HFFc6 (cell line): Measurements from ENCODE around the gene MEGF10. TPM values are rescaled to one million over a fixed set of nuclear protein-coding genes. Genes with fewer than 3 reads are reported as not detected.

Source experiments
- DNase-seq: peaks from one replicate; pipeline ENCODE4 v3.0.0-alpha.2; 2018
- H3K27ac Mint-ChIP-seq: 2 replicates; pipeline ENCODE4 v1.8.0; 2020; ENCODE audit warnings: mild to moderate bottlenecking, mixed read lengths
- H3K27me3 Mint-ChIP-seq: 2 replicates; pipeline ENCODE4 v1.8.0; 2021; ENCODE audit warnings: mild to moderate bottlenecking, moderate library complexity, mixed read lengths; ENCODE audit not compliant: insufficient read depth
- H3K36me3 Mint-ChIP-seq: 2 replicates; pipeline ENCODE4 v1.8.0; 2021; ENCODE audit warnings: low read depth, mixed read lengths
- H3K4me1 Mint-ChIP-seq: 2 replicates; pipeline ENCODE4 v1.8.0; 2020; ENCODE audit warnings: low read depth, mixed read lengths
- H3K4me3 Mint-ChIP-seq: 2 replicates; pipeline ENCODE4 v1.8.0; 2020; ENCODE audit warnings: mild to moderate bottlenecking, moderate library complexity, mixed read lengths
- H3K9me3 Mint-ChIP-seq: 2 replicates; pipeline ENCODE4 v1.8.0; 2020; ENCODE audit warnings: mild to moderate bottlenecking, mixed read lengths
- CTCF ChIP-seq: fragments of 200-600 bp; sonication (generic); IDR thresholded peaks from 2 replicates; pipeline ENCODE4 v1.5.0; 2021; ENCODE audit warnings: antibody characterized with exemption, mild to moderate bottlenecking
- total RNA-seq, 6 experiments: library from RNA; stranded (reverse); fragmentation: NEBNext Ultra II Directional; extraction: Animal tissue kit (Norgen Biotek cat#: 25700); gene quantifications; 2 replicates in 1 of 6; 3 replicates in 5 of 6; pipeline ENCODE4 v1.2.3, GENCODE V29; 2021

The MEGF10 gene
- total RNA-seq, 6 experiments from 2014 or later = not detected

DNA sequence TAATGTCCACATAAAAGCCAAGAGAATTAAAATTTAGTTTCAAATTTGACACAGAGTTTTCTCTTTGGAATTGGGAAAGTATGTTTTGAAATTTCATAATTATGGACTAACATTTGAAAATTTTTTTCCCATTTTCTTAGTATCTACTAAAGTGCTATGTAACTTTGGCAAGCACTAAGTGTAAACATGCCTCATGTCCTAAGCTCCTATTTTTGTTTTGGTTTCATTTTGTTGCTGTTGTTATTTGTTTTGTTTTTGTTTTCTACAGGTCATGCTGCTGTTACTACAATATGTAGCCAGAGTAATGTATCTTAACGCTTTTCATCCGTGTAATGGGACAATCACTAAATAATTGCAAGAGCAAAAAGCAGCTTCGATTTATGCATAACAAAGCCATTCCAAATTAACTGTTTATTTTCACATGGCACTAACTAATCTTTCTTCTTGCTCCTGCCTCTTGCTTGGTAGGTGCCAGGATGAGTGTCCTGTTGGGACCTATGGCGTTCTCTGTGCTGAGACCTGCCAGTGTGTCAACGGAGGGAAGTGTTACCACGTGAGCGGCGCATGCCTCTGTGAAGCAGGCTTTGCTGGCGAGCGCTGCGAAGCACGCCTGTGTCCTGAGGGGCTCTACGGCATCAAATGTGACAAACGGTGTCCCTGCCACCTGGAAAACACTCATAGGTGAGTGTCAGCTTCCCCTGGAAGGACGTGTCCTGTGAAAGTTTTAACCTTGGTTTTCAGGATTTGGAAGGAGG, 119.5 kb downstream of the MEGF10 start:
- TF ChIP-seq CTCF = no peak
- H3K36me3 Mint-ChIP-seq = no peaks in the 10 kb centered on the region
- peak overlapping the region; percentile 55 for H3K4me3 Mint-ChIP-seq
- DNase-seq = no peak
- H3K27me3 Mint-ChIP-seq = peaks cover 5% of the 10 kb centered on the region
- H3K9me3 Mint-ChIP-seq = no peaks in the 10 kb centered on the region
- no peak overlapping the region for H3K27ac Mint-ChIP-seq
- H3K4me1 Mint-ChIP-seq = peaks cover 8% of the 10 kb centered on the region; the same call in 1 of the 2 replicates

- Mint-ChIP-seq H3K4me3 (no peak overlapping the region), H3K9me3 (no peaks in the 10 kb centered on the region), H3K27me3 (peaks cover 5% of the 10 kb centered on the region), H3K36me3 (no peaks in the 10 kb centered on the region), H3K4me1 (peaks cover 8% of the 10 kb centered on the region; the same call in 1 of the 2 replicates), H3K27ac (no peak overlapping the region)
- no peak for TF ChIP-seq CTCF
- no peak for DNase-seq
These were observed 120.4 kb downstream of the MEGF10 start for GRCh38 chr5:127410959-127411358.

GRCh38 chr5:127411381-127411780, 120.8 kb downstream of the MEGF10 start:
- Mint-ChIP-seq H3K4me1 (peaks cover 8% of the 10 kb centered on the region; the same call in 1 of the 2 replicates), H3K36me3 (no peaks in the 10 kb centered on the region)

DNA sequence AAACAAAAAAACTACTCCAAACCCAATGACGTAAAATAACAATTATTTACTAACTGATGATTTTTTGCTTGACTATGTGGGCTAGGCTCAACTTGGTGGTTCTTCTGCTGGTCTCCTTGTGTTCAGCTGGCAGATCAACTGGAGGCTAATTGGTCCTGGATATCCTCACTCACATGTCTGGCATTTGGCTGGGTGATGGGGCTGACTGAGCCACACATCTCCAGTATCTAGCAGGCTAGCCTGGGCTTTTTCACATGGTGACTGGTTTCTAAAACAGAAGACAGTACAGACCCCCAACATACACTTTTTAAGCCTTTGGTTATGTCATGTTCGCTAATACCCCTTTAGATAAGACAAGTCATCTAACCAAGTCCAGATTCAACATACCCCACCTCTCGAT, 122.1 kb downstream of the MEGF10 start:
- no peak for DNase-seq
- Mint-ChIP-seq H3K9me3 (no peaks in the 10 kb centered on the region), H3K4me1 (peaks cover 8% of the 10 kb centered on the region; the same call in 1 of the 2 replicates), H3K27me3 (peaks cover 2% of the 10 kb centered on the region), H3K36me3 (no peaks in the 10 kb centered on the region), H3K27ac (no peak overlapping the region), H3K4me3 (no peak overlapping the region)
- TF ChIP-seq CTCF = no peak

More at GRCh38 chr5:127411381-127411780, 120.8 kb downstream of the MEGF10 start:
- TF ChIP-seq CTCF = no peak
- no peak overlapping the region for H3K4me3 Mint-ChIP-seq
- no peak for DNase-seq
- H3K27me3 Mint-ChIP-seq = peaks cover 5% of the 10 kb centered on the region
- H3K27ac Mint-ChIP-seq = no peak overlapping the region
- H3K9me3 Mint-ChIP-seq = no peaks in the 10 kb centered on the region

GRCh38 chr5:127415034-127415433, 124.4 kb downstream of the MEGF10 start:
- peaks cover 5% of the 10 kb centered on the region for H3K27me3 Mint-ChIP-seq
- no peak overlapping the region for H3K4me3 Mint-ChIP-seq
- no peak for TF ChIP-seq CTCF
- H3K27ac Mint-ChIP-seq = no peak overlapping the region
- no peaks in the 10 kb centered on the region for H3K9me3 Mint-ChIP-seq
- no peaks in the 10 kb centered on the region for H3K4me1 Mint-ChIP-seq
- H3K36me3 Mint-ChIP-seq = no peaks in the 10 kb centered on the region
- DNase-seq = no peak
